Endothelial cell (in vitro differentiated cells): Measurements from ENCODE around the gene MYO1D. TPM values are rescaled to one million over a fixed set of nuclear protein-coding genes. Genes with fewer than 3 reads are reported as not detected.

ENCODE experiments used
- DNase-seq: peaks from one replicate; pipeline ENCODE4 v3.0.0; 2021; ENCODE audit warnings: low spot score
- H3K27ac Mint-ChIP-seq: one replicate; pipeline ENCODE4 v1.8.0; 2021; ENCODE audit warnings: mixed read lengths, inconsistent platforms; ENCODE audit not compliant: unreplicated experiment
- H3K27me3 Mint-ChIP-seq: one replicate; pipeline ENCODE4 v1.8.0; 2021; ENCODE audit warnings: mild to moderate bottlenecking, moderate library complexity, mixed read lengths, inconsistent platforms; ENCODE audit not compliant: unreplicated experiment
- H3K36me3 Mint-ChIP-seq: one replicate; pipeline ENCODE4 v1.8.0; 2021; ENCODE audit warnings: mild to moderate bottlenecking, low read depth, mixed read lengths, inconsistent platforms; ENCODE audit not compliant: unreplicated experiment
- H3K4me1 Mint-ChIP-seq: one replicate; pipeline ENCODE4 v1.8.0; 2021; ENCODE audit warnings: mild to moderate bottlenecking, mixed read lengths, inconsistent platforms; ENCODE audit not compliant: unreplicated experiment
- H3K4me3 Mint-ChIP-seq: one replicate; pipeline ENCODE4 v1.8.0; 2021; ENCODE audit warnings: mild to moderate bottlenecking, mixed read lengths, inconsistent platforms; ENCODE audit not compliant: unreplicated experiment
- H3K9me3 Mint-ChIP-seq: one replicate; pipeline ENCODE4 v1.8.0; 2021; ENCODE audit warnings: mixed read lengths, inconsistent platforms; ENCODE audit not compliant: unreplicated experiment
- CTCF ChIP-seq: fragments of 200-600 bp; sonication (generic); IDR thresholded peaks from one replicate; pipeline ENCODE4 v1.5.0; 2021; ENCODE audit warnings: antibody characterized with exemption; ENCODE audit not compliant: unreplicated experiment
- total RNA-seq: library from RNA; stranded (reverse); fragmentation: NEBNext Ultra II Directional; extraction: Animal tissue kit (Norgen Biotek cat#: 25700); gene quantifications from one replicate; pipeline ENCODE4 v1.2.1, GENCODE V29; 2021; ENCODE audit not compliant: unreplicated experiment

Gene MYO1D
- total RNA-seq, 1 donor from 2014 or later = 26.4 TPM

GRCh38 chr17:32689348-32689747, 187.6 kb downstream of the MYO1D start:
- no peak for DNase-seq
- no peak overlapping the region for H3K27ac Mint-ChIP-seq
- H3K4me3 Mint-ChIP-seq = no peak overlapping the region
- H3K27me3 Mint-ChIP-seq = no peaks in the 10 kb centered on the region
- peaks cover 5% of the 10 kb centered on the region for H3K9me3 Mint-ChIP-seq
- peaks cover 8% of the 10 kb centered on the region for H3K4me1 Mint-ChIP-seq
- peaks cover 9% of the 10 kb centered on the region for H3K36me3 Mint-ChIP-seq
- TF ChIP-seq CTCF = no peak

GRCh38 chr17:32688221-32688620, 188.7 kb downstream of the MYO1D start:
- H3K4me1 Mint-ChIP-seq = peaks cover 9% of the 10 kb centered on the region
- TF ChIP-seq CTCF = no peak
- H3K27me3 Mint-ChIP-seq = no peaks in the 10 kb centered on the region
- peaks cover 13% of the 10 kb centered on the region for H3K36me3 Mint-ChIP-seq
- H3K9me3 Mint-ChIP-seq = peaks cover 5% of the 10 kb centered on the region
- H3K4me3 Mint-ChIP-seq = no peak overlapping the region
- H3K27ac Mint-ChIP-seq = no peak overlapping the region
- no peak for DNase-seq

GRCh38 chr17:32684087-32684958, 192.6 kb downstream of the MYO1D start:
- Mint-ChIP-seq H3K4me3 (no peak overlapping the region), H3K9me3 (peaks cover 5% of the 10 kb centered on the region), H3K36me3 (peaks cover 13% of the 10 kb centered on the region), H3K4me1 (peaks cover 2% of the 10 kb centered on the region), H3K27me3 (no peaks in the 10 kb centered on the region), H3K27ac (no peak overlapping the region)
- DNase-seq = no peak
- TF ChIP-seq CTCF = no peak

GRCh38 chr17:32673964-32674363, 203.0 kb downstream of the MYO1D start:
- Mint-ChIP-seq H3K9me3 (peaks cover 6% of the 10 kb centered on the region), H3K27ac (no peak overlapping the region), H3K4me3 (no peak overlapping the region), H3K4me1 (no peaks in the 10 kb centered on the region), H3K27me3 (no peaks in the 10 kb centered on the region), H3K36me3 (peaks cover 5% of the 10 kb centered on the region)
- no peak for TF ChIP-seq CTCF
- no peak for DNase-seq

- Mint-ChIP-seq H3K4me1 (no peaks in the 10 kb centered on the region), H3K36me3 (peaks cover 5% of the 10 kb centered on the region), H3K9me3 (peaks cover 6% of the 10 kb centered on the region), H3K27me3 (no peaks in the 10 kb centered on the region), H3K4me3 (no peak overlapping the region), H3K27ac (no peak overlapping the region)
- no peak for DNase-seq
- TF ChIP-seq CTCF = no peak
Measured at GRCh38 chr17:32672711-32673110, 204.2 kb downstream of the MYO1D start.
